ENCODE results near the gene MTHFSD. TPM values are rescaled to one million over a fixed set of nuclear protein-coding genes. Genes with fewer than 3 reads are reported as not detected.

MTHFSD gene
- total RNA-seq, 1 donor from 2014 or later = 14.1 TPM

- Mint-ChIP-seq H3K36me3 (ENCODE audit: unreplicated experiment) (no peaks in the 10 kb centered on the region), H3K4me1 (ENCODE audit: unreplicated experiment) (peaks cover under 1% of the 10 kb centered on the region)
Measured at GRCh38 chr16:86492961-86493629, 61.9 kb downstream of the MTHFSD start.

GRCh38 chr16:86492267-86492960 is 62.6 kb downstream of the MTHFSD start:
- Mint-ChIP-seq H3K4me1 (ENCODE audit: unreplicated experiment) (no peaks in the 10 kb centered on the region), H3K9me3 (ENCODE audit: unreplicated experiment) (no peaks in the 10 kb centered on the region), H3K27me3 (ENCODE audit: unreplicated experiment) (peaks cover 95% of the 10 kb centered on the region), H3K27ac (ENCODE audit: unreplicated experiment) (no peak overlapping the region), H3K4me3 (ENCODE audit: unreplicated experiment) (no peak overlapping the region), H3K36me3 (ENCODE audit: unreplicated experiment) (no peaks in the 10 kb centered on the region)
- no peak for TF ChIP-seq CTCF (IDR thresholded peaks at IDR 0.05)
- no peak for DNase-seq (ENCODE audit: extremely low spot score, unreplicated experiment)

More at GRCh38 chr16:86492961-86493629, 61.9 kb downstream of the MTHFSD start:
- Mint-ChIP-seq H3K9me3 (ENCODE audit: unreplicated experiment) (no peaks in the 10 kb centered on the region), H3K27me3 (ENCODE audit: unreplicated experiment) (peaks cover 92% of the 10 kb centered on the region), H3K4me3 (ENCODE audit: unreplicated experiment) (no peak overlapping the region), H3K27ac (ENCODE audit: unreplicated experiment) (no peak overlapping the region)
- no peak for DNase-seq (ENCODE audit: extremely low spot score, unreplicated experiment)
- no peak for TF ChIP-seq CTCF (IDR thresholded peaks at IDR 0.05)

- peaks cover 96% of the 10 kb centered on the region for H3K27me3 Mint-ChIP-seq (ENCODE audit: unreplicated experiment)
- no peak overlapping the region for H3K4me3 Mint-ChIP-seq (ENCODE audit: unreplicated experiment)
Measured at GRCh38 chr16:86491640-86492023, 63.4 kb downstream of the MTHFSD start.

GRCh38 chr16:86490859-86491639 is 64.0 kb downstream of the MTHFSD start:
- Mint-ChIP-seq H3K4me3 (ENCODE audit: unreplicated experiment) (no peak overlapping the region), H3K4me1 (ENCODE audit: unreplicated experiment) (no peaks in the 10 kb centered on the region), H3K36me3 (ENCODE audit: unreplicated experiment) (no peaks in the 10 kb centered on the region), H3K27me3 (ENCODE audit: unreplicated experiment) (peaks cover 96% of the 10 kb centered on the region), H3K27ac (ENCODE audit: unreplicated experiment) (no peak overlapping the region), H3K9me3 (ENCODE audit: unreplicated experiment) (no peaks in the 10 kb centered on the region)
- DNase-seq (ENCODE audit: extremely low spot score, unreplicated experiment) = no peak
- no peak for TF ChIP-seq CTCF (IDR thresholded peaks at IDR 0.05)

More at GRCh38 chr16:86491640-86492023, 63.4 kb downstream of the MTHFSD start:
- no peaks in the 10 kb centered on the region for H3K36me3 Mint-ChIP-seq (ENCODE audit: unreplicated experiment)
- no peaks in the 10 kb centered on the region for H3K4me1 Mint-ChIP-seq (ENCODE audit: unreplicated experiment)
- no peak for DNase-seq (ENCODE audit: extremely low spot score, unreplicated experiment)
- no peak overlapping the region for H3K27ac Mint-ChIP-seq (ENCODE audit: unreplicated experiment)
- no peaks in the 10 kb centered on the region for H3K9me3 Mint-ChIP-seq (ENCODE audit: unreplicated experiment)
- TF ChIP-seq CTCF (IDR thresholded peaks at IDR 0.05) = no peak

- no peak for DNase-seq (ENCODE audit: extremely low spot score, unreplicated experiment)
- Mint-ChIP-seq H3K4me1 (ENCODE audit: unreplicated experiment) (no peaks in the 10 kb centered on the region), H3K27me3 (ENCODE audit: unreplicated experiment) (peaks cover 61% of the 10 kb centered on the region), H3K4me3 (ENCODE audit: unreplicated experiment) (no peak overlapping the region), H3K36me3 (ENCODE audit: unreplicated experiment) (no peaks in the 10 kb centered on the region), H3K27ac (ENCODE audit: unreplicated experiment) (no peak overlapping the region), H3K9me3 (ENCODE audit: unreplicated experiment) (no peaks in the 10 kb centered on the region)
- TF ChIP-seq CTCF (IDR thresholded peaks at IDR 0.05) = no peak
Measured at GRCh38 chr16:86485746-86486145, 69.3 kb downstream of the MTHFSD start.
